Sciatic nerve (tissue), 2 donors: ENCODE measurements around the gene CATSPERZ. TPM values are rescaled to one million over a fixed set of nuclear protein-coding genes. Genes with fewer than 3 reads are reported as not detected.

Experiments
- ATAC-seq: fragments of 200-7000 bp; cut with Tn5 transposase; one replicate; pipeline ENCODE4 v1.9.1; 2020; ENCODE audit warnings: mild to moderate bottlenecking, moderate library complexity
- DNase-seq: peaks from one replicate; pipeline ENCODE4 v3.0.0-alpha.2; 2020; ENCODE audit warnings: low spot score
- intact Hi-C: fragments of 100-400 bp; cut with DNase I; formaldehyde crosslinking; loops from one replicate; pipeline ENCODE4 v1.14.2; 2022
- total RNA-seq: library from RNA; stranded (reverse); fragmentation: NEBNext Ultra II Directional; extraction: Animal tissue kit (Norgen Biotek cat#: 25700); gene quantifications from one replicate; pipeline ENCODE4 v1.2.1, GENCODE V29; 2021
- donor health status: DM: no; HTN: no; CAD: no.
- donor health status: DM: no; HTN: no; CAD: no.

CATSPERZ gene
- total RNA-seq, 1 donor from 2014 or later: not detected

GRCh38 chr11:64331569-64332371 is 31.6 kb downstream of the CATSPERZ start:
- intact Hi-C loops: no loop called here
- DNase-seq: no peak
- peak; percentile 58 for ATAC-seq

GRCh38 chr11:64333556-64333955 is 33.4 kb downstream of the CATSPERZ start:
- no peak for DNase-seq
- intact Hi-C loops: no loop called here
- ATAC-seq: no peak

GRCh38 chr11:64334764-64335735 is 34.9 kb downstream of the CATSPERZ start:
- DNase-seq: no peak
- ATAC-seq: no peak
- intact Hi-C loops: no loop called here

- intact Hi-C loops: no loop called here
- DNase-seq: no peak
- ATAC-seq: no peak
Observed at GRCh38 chr11:64337538-64338249, 37.5 kb downstream of the CATSPERZ start.

GRCh38 chr11:64338716-64339115 is 38.6 kb downstream of the CATSPERZ start:
- ATAC-seq: no peak

GRCh38 chr11:64339286-64339685 is 39.1 kb downstream of the CATSPERZ start:
- ATAC-seq: no peak
- DNase-seq: no peak
- intact Hi-C loops: no loop called here

More at GRCh38 chr11:64338716-64339115, 38.6 kb downstream of the CATSPERZ start:
- DNase-seq: no peak
- intact Hi-C loops: no loop called here

- ATAC-seq: peak; percentile 37
- DNase-seq: no peak
- intact Hi-C loops: no loop called here
Observed at GRCh38 chr11:64339754-64340408, 39.7 kb downstream of the CATSPERZ start, which contains the start of gene CCDC88B. Gene CCDC88B (plus strand): TSS chr11:64340204. CDS start chr11:64340267, 63 bp downstream.

- peak; percentile 78 for DNase-seq
- peak; percentile 3 for ATAC-seq
- intact Hi-C loops: no loop called here
Observed at GRCh38 chr11:64340671-64341335, 40.6 kb downstream of the CATSPERZ start.

- no peak for ATAC-seq
- DNase-seq: no peak
- intact Hi-C loops: no loop called here
Observed at GRCh38 chr11:64341429-64341828, 41.3 kb downstream of the CATSPERZ start.

- intact Hi-C loops: no loop called here
- DNase-seq: peak; percentile 94
- ATAC-seq: peak; percentile 89
Observed at GRCh38 chr11:64341851-64342791, 42.0 kb downstream of the CATSPERZ start.

- intact Hi-C loops: no loop called here
- ATAC-seq (peak; percentile 3), DNase-seq (no peak)
Observed at GRCh38 chr11:64342869-64343745, 42.9 kb downstream of the CATSPERZ start.

- ATAC-seq (no peak), DNase-seq (no peak)
- intact Hi-C loops: no loop called here
Observed at GRCh38 chr11:64343767-64344559, 43.8 kb downstream of the CATSPERZ start.

- intact Hi-C loops: no loop called here
- DNase-seq (no peak), ATAC-seq (no peak)
Observed at GRCh38 chr11:64344787-64345186, 44.6 kb downstream of the CATSPERZ start.

GRCh38 chr11:64347193-64347867 is 47.2 kb downstream of the CATSPERZ start:
- DNase-seq: no peak
- intact Hi-C loops: no loop called here
- ATAC-seq: no peak
